Stromal cell of bone marrow (primary cell): Measurements from ENCODE around the gene TLE2.
"Not testable (repeated sequence)": the region's sequence is repeated elsewhere in the genome, so short reads cannot be mapped to it uniquely, and the experiment has no call there.

ENCODE experiments used
- DNase-seq: peaks from one replicate; pipeline ENCODE4 v3.0.0-alpha.2; 2012; ENCODE audit warnings: low read depth

TLE2 gene

DNA sequence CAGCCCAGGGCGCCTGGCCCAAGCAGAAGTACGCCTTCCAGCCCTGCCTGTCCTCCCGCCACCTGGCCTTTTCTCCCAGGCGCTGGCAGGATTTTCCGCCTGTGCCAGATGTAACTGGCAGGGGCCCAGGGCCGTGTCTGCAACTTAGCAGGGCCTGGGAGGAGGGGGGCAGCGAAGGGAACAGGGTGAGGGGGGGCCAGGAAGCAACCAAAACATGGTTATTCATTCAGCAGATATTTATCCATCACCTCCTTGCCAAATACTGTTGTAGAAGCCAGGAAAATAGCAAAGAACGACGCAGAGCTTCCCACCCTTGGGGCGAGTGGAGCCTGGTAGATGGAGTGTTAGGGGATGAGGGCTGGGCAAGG lies 46.1 kb downstream of the TLE2 start:
- DNase-seq: peak; percentile 73

DNA sequence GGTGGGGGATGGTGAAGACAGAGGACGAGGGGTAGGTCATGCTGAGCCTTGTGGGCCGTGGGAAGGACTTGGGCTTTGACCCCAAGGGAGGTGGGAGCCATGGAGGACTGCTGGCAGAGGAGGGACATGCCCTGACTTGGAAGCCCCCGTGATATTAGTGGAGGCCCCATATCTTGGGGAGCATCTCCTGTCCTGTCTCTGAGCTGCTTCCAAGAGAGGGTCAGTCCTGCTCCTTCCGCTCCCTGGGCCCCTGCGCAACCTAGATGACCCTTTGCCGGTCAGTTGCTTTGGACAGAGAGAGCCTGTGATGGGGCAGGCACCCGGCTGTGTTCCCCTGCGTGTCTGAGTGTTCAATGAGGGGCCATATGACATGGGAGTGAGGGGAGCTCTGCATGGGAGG lies 46.5 kb downstream of the TLE2 start:
- DNase-seq: no peak

- DNase-seq: no peak
These were observed 47.2 kb downstream of the TLE2 start for GRCh38 chr19:2981898-2982297.

- DNase-seq: no peak
These were observed 50.3 kb downstream of the TLE2 start for GRCh38 chr19:2978772-2979171.

DNA sequence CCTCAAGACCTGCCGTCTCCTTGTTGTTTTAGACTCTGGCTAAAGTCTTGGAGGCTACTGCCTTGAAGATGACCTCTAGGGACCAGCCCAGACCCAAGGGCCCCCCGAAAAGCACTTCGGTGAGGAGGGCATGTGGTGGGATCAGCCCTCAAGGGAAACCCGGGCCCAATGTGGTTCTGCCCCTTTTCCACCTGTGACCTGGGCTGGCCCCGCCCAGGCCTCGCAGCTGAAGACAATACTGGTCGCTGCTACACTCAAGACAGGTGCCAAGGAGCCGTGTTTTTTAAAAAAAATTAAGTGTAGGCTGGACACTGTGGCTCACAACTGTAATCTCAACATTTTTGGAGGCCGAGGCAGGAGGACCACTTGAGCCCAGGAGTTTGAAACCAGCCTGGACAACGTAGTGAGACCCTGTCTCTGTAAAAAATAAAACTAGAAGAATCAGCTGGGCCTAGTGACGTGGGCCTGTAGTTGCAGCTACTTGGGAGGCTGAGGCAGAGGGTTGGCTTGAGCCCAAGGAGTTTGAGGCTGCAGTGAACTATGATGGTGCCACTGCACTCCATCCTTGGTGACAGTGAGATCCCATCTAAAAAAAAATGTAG lies 50.8 kb downstream of the TLE2 start:
- no peak for DNase-seq

- no peak for DNase-seq
These were observed 51.3 kb downstream of the TLE2 start for GRCh38 chr19:2977746-2978138.

- DNase-seq: peak; percentile 77
These were observed 51.9 kb downstream of the TLE2 start, which contains the start of gene TLE6 for GRCh38 chr19:2977001-2977745. TLE6 (plus strand) TSS chr19:2977564; CDS start chr19:2978234, 670 bp downstream.

DNA sequence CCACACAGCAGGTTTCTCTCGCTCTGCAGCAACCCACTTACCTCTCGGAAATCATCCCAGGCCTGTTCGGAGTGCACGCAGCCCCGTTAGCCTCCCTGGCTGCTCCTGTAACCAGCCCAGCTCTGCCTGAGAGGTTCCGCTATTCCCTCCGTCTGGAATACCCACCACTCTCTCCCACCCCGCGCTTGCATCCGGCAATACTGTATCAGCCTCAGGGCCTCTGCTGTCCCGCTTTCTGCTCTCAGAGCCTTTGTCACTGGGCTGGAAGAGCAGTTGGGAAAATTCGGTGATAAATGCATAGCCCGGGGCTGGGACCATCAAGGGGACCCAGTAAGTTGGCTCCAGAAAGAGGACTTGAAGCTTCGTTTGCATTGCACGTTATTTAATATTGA lies 52.5 kb downstream of the TLE2 start:
- DNase-seq: no peak

DNA sequence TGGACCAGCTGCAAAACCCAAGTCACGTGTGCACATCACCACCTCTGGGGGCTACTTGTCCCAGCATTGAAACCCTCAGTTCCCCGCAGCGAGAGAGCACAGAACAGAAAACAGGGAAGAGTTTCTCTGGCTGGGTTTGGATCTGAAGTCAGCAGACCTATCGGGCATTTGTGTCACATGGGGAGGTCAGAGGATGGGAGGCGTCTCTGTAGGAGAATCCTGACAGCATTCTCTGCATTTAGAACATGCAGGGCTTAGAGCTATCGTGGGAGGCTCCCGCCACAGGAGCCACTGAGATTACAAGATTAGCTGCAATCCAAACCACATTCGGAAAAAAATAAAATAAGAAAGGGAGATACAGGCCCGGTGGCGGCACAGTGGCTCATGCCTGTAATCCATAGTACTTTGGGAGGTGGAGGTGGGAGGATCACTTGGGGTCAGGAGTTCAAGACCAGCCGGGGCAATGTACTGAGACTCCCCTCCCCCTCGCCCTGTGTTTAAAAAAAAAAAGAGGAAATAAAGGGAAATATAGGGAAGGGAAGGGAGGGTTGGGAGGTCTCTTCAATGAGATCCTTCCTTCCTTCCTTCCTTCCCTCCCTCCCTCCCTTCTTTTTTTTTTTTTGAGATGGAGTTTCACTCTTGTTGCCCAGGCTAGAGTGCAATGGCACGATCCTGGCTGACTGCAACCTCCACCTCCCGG lies 54.6 kb downstream of the TLE2 start:
- DNase-seq: no peak

- no peak for DNase-seq
These were observed 55.9 kb downstream of the TLE2 start for GRCh38 chr19:2973229-2973628.

DNA sequence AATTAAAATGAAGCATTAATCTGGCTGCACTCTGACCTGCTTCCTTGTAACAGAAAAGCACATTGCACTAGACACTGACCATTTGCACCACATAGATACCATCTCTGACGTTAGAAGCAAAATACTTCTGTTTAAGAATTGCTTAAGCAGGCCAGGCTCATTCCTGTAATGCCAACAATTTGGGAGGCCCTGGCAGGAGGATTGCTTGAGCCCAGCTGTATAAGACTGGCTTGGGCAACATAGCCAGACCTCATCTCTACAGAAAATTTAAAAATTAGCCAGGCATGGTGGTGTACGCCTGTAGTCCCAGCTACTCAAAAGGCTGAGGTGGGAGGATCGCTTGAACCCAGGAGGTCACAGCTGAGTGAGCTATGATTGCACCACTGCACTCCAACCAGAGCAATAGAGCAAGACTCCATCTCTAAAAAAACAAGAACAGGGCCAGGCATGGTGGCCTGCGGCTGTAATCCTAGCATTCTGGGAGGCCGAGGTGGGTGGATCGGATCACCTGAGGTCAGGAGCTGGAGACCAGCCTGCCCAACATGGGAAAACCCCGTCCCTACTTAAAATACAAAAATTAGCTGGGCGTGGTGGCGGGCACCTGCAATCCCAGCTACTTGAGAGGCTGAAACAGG lies 58.8 kb downstream of the TLE2 start:
- no peak for DNase-seq

GRCh38 chr19:2969104-2969504 lies 60.0 kb downstream of the TLE2 start:
- DNase-seq: no peak

- DNase-seq: no peak
These were observed 61.1 kb downstream of the TLE2 start for GRCh38 chr19:2967972-2968371.

- DNase-seq: no peak
These were observed 64.2 kb downstream of the TLE2 start for GRCh38 chr19:2964874-2965273.

- not testable (repeated sequence) for DNase-seq
These were observed 65.4 kb downstream of the TLE2 start for GRCh38 chr19:2963631-2964030.

DNA sequence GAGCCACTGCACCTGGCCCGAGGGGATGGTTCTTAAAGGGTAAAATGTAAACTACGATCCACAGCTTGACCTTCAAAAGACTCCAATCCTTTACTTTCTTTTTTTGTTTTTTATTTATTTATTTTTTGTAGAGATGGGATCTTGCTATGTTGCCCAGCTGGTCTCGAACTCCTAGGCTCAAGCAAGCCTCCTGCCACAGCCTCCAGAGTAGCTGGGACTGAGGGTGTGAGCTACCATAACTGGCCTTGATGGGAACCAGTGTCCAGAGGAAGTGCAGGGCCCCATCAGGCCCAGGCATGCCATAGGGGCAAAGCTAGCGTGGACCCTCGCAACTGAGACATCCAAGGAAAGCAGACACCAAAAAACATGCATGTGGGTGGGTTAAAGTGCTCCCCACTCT lies 66.0 kb downstream of the TLE2 start:
- DNase-seq: no peak

DNA sequence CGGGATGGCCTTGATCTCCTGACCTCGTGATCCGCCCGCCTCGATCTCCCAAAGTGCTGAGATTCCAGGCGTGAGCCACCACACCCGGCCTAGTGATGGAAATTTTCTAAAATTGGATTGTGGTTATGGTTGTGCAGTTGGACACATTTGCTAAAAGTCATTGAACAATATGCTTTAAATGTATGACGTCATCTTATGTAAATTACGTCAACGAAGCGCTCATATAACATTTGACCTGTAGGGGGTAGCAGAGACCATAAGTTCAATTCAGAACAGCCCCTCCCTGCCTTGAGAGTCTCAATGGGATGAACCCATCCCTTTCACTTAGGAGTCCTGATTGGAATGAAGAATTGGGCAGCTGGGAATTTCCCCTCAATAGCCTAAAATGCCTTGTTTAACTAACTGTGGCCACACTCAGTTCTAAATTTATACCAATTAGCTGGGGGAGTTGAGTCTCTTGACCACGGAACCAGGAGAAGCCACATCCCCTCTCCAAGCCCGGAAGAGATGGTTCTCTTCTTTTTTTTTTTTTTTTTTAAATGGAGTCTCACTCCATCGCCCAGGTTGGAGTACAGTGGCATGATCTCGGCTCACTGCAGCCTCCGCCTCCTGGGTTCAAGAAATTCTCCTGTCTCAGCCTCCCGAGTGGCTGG lies 66.9 kb downstream of the TLE2 start:
- DNase-seq: peak; percentile 43

DNA sequence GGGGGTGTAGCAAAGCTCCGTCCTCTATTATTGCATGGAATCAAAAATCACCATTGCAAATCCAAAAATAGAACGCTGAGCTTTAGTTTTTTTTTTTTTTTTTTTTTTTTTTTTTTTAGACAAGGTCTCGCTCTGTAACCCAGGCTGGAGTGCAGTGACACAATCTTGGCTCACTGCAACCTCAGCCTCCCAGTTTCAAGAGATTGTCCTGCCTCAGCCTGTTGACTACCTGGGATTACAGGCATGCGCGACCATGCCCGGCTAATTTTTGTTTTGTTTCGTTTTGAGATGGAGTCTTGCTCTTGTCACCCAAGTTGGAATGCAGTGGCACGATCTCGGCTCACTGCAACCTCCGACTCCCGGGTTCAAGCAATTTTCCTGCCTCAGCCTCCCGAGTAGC lies 69.0 kb downstream of the TLE2 start:
- DNase-seq: no peak

GRCh38 chr19:2957160-2957559 lies 71.9 kb downstream of the TLE2 start:
- DNase-seq: no peak

- DNase-seq: no peak
These were observed 76.1 kb downstream of the TLE2 start for GRCh38 chr19:2952953-2953481.

DNA sequence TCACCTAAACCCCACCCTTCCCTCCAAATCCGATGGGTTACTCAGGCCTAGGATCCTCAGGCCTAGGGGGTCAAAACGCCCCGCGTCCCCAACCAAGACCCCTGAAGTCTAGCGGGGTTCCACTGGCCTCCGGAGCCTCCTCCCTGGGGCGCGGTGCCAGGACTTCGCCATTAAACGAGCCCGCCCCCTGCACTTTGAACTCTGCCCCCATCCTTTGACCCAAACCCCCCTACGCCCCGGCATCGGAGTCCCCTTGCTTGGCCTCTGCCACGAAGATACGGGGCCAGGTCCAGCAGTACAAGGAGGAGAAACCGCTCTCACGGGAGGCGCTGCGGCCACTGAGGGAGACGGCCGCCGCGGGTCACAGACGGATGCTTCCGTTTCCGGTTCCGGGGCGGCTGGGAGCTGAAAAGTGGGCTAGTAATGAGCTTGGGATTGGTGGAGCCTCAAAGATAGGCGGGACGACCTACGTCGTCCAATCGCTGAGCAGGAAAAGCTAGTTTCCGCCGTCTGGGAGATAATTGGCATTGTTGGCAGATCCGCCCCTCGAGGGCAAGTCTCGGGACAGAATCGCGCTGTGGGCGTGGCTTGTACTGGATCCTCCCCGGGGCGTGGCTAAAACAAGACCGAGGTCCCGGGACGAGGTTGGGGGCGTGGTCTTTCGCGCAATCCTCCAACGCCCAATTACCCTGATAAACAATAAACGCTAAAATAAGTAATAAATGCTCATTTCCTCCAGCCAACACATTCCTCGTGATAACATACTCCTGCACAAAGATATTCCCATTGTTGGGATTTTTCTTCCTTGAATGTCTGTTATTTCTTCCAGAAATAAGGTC lies 78.6 kb downstream of the TLE2 start:
- peak; percentile 98 for DNase-seq
